HUDEP-2 (cell line): ENCODE data around the gene MAP3K21.
A peak's percentile ranks its signal among the peaks of the same experiment; 100 is the strongest.

Source experiments
- DNase-seq, 76 experiments: peaks; one replicate each; lab custom pipeline; 2025; ENCODE audit not compliant: unreplicated experiment in 76 of 76; lab: John Stamatoyannopoulos, UW

MAP3K21 gene

DNA sequence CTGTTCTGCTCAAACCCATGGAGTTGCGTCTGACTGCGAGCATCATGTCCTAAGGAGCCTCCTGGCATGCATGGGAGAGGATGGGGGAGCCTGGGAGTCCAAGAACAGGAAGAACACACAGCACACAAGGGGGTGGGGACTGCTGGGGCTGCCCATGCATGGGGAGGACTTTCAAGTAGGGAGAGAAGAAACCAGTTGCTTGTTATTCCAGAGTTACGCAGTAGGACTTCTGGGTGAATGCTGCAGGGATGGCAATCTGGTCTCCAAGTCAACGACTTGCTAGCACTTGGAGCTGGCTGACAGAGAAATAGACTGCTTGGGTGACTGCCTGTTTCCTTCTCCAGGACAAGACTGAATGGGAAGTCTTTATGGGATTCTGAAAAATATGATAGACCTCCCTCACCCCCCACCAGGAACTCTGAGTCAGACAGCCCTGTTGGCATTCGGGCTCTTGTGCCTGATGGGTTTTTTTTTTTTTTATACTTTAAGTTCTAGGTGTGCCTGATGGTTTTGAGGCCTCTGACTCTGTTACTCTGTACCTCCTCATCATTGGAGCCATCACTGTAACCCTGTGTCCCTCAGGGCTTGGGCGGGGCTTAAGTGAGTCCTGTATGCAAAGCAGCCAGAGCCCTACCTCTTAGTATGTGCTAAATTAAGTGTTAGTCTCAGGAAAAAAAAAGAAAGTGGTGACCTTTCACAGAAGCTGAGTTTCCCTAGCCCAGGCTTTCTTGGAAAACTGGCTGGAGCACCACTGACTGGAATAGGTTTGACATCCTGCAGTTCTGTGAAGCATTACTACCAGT is 30.3 kb downstream of the MAP3K21 start:
- peak in 1 of 76 experiments; percentile 1 for DNase-seq

DNA sequence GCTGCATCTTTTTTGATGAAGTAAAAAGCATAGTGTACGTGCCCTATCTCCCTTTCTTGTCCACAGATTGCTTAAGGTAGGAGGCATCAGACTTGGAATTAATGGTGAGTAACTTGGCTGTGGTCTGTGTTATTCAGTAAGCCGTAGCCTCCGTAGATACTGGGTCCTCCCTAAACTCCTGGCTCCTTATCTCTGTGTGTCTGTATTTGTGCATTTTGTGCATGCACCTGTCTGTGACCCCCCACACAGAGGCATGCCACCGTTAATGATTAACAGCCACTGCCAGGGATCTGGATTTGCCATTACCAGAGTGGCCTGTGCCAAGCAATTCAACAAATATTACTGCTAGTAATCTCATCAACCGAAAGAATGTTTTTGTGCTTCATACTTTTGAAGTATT is 31.9 kb downstream of the MAP3K21 start:
- DNase-seq: no peak

DNA sequence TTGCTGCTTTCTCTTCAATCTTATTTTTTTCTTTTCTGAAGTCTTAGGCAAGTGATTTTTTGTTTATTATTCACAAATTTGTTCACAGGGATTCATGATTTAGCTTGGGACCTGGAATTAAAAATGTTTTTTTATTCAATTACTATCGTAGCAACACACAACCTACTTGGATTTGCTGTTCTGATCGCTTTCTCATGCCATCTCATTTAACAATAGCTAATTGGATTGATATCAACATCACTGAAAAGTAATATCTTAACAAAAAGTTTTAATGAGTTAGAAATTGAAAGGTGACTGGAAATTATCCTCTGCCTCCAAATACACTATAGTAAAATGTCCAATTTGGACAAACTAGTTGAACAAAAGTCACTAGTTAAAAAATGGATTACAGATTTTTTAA is 32.4 kb downstream of the MAP3K21 start:
- DNase-seq: no peak

DNA sequence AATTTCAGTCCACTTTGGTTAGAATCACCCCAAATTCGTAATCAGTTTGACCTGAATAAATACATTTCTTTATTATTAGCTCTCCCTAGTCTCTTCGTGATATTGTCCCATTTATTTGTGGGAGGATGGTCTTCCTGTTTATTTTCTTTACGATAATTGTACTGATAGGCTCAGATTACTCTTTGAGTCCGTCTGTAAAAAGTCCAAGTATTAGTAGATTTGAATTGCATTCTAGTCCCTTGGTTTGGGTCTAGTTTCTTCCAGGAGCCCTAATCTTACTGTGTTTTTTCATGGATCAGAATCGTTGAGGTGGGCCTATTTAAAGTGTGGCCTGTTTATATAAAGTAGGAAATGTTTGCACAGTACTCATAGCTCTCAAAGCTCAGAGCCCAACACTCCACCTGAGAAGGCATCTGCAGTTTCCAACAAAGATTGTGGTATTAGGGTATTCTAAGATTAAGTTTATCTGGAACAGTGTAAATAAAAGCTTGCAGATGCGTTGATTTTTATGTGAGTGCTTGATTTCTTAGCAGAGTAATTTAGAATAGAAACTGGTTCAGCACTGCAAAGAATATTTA is 33.1 kb downstream of the MAP3K21 start:
- DNase-seq: no peak

DNA sequence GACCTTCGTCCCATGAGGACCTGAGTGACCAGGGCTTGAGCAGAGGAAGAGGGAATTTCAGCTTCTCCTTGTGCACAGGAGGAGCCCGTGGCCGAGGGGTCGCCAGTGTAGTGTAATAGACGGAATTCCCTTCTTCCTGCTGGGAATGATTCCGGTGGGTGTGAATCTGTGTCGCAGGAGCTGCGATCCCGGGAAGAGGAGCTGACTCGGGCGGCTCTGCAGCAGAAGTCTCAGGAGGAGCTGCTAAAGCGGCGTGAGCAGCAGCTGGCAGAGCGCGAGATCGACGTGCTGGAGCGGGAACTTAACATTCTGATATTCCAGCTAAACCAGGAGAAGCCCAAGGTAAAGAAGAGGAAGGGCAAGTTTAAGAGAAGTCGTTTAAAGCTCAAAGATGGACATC is 34.4 kb downstream of the MAP3K21 start:
- DNase-seq: no peak

DNA sequence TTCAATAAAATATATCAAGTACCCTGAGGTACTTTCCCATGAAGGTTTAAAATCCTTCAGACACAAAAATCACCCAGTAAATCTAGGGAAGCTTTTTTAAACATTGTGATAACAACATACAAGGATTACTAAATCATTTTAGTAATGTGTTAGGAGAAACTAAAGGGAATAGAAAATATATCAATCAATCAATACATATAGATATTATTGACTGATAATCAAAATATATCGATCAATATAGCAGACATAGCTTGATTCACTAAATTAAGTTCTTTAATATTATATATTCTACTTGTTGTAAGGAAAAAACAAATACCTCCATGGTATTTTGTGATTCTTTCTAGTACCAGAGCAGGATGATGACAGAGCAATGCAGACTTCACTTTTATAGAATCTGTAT is 35.2 kb downstream of the MAP3K21 start:
- DNase-seq: no peak

DNA sequence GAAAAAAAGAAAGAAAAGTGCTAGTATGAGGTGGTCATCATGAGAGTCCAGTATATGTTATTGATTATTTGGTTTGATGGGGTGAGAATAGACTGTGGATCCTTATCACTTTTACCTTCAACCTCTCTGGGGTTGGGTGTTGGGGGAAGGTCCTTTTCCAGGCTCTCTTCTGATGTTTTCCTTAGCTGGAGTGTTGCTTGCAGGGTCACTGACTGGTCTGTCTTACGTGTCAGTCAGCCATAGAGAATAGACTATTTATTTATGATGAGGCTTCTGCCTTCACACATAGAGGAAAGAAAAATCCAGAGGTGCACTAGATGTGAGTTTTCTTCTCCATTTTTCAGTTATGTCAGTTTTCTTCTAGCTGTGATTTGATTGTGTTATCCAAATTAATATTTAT is 36.5 kb downstream of the MAP3K21 start:
- DNase-seq: no peak

DNA sequence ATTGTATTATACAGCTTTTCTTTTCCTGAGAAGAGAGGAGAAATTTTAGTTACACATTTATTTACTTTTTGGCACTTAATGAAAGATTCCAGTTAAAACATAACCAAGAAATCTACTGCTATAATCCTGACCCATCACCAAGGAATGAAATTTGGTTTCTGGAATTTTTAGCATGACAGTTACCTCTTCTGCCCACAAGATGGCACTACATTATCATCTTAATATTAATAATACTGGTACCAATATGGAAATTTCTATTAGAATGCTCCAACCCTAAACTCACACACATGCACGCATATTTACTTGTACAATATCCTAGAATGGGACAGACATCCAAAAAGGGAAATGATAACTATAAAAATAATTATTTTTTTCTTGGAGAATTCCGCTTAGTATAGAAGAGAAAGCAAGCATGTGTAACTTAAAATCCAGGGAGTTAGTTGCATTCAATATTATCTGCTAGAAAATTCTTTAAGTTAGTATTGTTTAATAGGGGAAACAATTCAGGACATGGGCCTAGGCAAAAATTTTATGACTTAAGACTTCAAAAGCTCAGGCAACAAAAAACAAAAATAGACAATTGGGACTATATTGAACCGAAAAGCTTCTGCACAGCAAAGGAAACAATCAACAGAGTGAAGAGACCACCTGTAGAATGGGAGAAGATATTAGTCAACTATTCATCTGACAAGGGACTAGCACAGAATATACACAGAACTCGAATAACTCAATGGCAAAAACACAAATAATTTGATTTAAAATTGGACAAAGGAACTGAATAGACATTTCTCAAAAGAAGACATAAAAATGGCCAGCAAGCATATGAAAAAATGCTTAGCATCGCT is 37.4 kb downstream of the MAP3K21 start:
- peak in 1 of 76 experiments; percentile 3 for DNase-seq

DNA sequence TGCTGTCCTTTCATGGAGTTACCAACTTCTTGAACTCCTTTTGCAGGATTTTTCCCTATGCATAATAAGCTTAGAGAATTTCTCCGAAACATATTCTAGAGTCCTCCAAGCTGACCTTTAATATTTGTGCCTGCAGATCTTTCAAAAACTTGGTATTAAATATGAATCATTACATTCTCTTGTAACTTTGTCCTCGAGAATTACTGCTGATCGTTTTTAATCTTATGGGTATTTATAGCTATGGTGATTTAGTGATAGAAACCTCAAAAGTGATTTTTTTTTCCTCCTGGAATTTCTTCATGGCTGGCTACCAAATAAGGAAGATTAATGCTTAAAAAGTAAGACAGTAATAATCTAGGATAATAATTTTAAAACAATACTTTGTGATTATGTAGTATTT is 39.1 kb downstream of the MAP3K21 start:
- no peak for DNase-seq

DNA sequence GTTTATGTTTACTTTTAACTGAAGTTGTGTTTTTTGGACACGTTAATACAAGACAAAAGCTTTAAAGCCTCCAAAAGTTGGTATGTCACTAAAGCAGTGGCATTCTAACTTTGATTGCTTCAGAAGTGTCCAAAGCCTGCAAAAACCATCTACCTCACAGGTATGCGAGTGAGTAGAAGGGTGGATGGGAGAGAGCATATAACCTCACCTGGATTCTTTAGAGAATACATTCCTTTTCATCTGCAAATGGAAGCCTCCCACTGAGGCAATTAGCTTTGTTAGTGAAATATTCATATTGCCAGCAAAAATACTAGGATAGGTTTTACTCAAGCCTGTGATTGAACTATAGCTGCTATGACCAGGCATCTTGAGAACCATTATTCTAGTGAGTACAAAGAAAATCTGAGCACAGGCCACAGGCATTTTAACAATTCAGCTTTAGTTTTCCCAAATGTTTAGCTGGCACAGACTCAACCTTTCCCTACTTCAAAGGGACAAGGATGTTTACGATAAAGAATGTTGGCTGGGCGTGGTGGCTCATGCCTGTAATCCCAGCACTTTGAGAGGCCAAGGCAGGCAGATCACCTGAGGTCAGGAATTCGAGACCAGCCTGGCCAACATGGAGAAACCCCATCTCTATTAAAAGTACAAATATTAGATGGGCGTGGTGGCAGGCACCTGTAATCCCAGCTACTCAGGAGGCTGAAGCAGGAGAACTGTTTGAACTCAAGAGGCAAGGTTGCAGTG is 39.7 kb downstream of the MAP3K21 start:
- DNase-seq: no peak

DNA sequence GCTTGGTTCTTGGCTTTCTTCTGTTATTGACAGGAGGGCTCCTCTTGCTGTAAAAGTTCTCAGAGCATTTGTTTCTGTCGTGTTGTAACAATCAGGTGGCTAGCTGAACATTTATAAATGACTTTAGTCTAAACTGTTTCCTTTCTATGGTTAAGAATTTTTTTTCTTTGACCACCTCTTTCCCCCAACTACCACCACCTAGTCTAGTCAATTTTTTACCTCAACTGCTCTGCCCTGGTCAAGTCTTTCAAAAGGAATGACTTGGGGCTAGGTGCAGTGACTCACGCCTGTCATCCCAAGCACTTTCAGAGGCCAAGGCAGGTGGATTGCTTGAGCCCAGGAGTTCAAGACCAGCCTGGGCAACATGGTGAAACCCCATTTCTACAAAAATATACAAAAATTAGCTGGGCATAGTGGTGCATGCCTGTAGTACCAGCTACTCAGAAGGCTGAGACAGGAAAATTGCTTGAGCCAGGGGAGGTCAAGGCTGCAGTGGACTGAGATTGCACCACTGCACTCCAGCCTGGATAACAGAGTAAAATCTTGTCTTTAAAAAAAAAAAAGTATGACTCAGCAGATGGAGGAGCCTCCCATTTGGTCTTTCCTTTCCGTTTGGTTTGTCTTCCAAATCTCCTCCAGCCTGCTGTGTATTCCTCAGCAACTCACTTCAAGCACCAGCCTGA is 40.7 kb downstream of the MAP3K21 start:
- no peak for DNase-seq

DNA sequence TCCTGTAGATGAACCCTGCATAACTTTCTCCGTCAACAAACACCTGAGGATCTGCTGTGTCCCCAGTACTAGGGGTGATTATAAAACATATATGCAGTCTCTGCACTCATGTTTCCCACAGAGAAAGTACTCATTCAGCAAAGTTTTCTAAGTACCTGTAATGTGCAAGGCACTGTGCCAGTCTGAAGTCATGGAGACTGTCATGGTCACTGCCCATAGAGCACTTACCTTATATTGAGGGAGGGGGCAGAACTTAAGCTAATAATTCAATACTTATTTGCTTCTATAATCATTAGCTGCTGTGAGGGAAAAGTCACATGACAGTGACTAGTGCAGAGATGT is 41.2 kb downstream of the MAP3K21 start:
- DNase-seq: no peak

DNA sequence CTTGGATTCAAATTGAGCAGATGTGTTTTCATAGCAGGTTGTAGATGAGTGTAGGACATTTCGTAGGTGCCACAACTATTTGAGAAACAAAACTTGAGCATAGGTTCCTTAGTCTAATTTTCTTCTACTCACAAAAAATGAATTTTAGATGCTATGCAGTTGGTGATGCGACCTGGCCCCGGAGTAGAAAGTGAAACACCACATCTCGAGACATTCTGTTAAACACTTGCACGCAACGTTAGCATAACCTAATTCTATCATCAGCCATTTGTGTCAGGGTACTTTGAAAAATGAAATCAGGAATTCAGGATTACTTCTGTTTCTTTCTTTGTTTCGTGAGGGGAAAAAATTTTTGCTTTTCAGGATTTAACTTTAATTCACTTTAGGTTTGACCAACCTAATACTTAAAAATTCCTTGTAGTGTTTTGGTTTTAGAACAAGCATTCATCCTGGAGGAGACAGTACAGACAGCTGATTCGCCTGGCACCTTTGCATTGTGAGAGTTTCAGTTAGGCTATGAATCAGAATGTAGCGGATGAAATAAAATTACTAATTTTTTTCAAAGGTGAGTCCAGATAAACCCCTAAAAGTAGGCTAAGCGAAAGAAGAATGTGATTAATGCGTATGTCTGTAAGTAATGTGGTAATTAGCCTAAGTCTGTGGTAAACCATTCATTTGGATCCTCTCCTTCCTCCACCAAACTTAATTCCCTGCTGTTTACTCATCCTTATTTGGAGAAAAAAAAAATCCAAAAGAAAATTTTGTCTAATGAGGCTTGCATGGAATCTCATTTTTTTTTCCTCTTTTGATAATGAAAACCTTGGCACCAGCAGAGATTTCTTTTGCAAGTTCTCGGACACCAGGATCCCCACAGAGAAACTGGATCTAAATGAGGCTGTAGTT is 44.9 kb downstream of the MAP3K21 start:
- DNase-seq: no peak

DNA sequence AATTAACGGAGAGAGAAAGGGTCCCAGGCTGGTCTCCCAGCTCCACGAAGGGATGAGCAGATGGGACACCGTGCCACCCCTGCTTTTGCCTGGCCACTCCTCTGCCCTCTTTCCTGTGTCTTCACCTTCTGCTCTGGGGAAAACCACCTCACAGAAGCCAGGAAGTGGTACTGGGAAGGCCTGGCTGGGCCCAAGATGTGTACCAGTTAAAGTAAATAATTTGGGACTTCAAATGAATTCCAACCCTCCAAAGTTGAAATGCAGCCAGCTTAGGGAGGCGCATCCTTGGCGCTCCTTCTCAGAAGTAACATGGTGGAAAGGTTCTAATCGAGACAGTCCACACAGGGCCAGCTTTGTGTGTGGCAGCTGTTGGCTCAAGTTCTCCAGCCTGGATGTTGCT is 45.7 kb downstream of the MAP3K21 start:
- no peak for DNase-seq

DNA sequence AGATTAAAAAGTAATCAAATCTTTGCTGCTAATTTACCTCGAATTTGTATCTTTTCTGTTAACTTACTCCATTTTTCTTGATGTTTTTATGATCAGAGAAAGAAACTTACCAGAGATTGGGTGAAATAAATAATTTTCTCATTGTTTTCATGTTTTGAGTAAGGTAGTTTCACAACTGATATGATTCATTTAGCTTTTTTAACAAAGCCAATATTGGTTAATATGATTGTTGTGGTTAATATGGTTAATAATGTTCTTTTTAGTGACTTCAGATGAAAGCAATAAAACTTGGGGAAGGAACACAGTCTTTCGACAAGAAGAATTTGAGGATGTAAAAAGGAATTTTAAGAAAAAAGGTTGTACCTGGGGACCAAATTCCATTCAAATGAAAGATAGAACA is 48.1 kb downstream of the MAP3K21 start:
- no peak for DNase-seq

DNA sequence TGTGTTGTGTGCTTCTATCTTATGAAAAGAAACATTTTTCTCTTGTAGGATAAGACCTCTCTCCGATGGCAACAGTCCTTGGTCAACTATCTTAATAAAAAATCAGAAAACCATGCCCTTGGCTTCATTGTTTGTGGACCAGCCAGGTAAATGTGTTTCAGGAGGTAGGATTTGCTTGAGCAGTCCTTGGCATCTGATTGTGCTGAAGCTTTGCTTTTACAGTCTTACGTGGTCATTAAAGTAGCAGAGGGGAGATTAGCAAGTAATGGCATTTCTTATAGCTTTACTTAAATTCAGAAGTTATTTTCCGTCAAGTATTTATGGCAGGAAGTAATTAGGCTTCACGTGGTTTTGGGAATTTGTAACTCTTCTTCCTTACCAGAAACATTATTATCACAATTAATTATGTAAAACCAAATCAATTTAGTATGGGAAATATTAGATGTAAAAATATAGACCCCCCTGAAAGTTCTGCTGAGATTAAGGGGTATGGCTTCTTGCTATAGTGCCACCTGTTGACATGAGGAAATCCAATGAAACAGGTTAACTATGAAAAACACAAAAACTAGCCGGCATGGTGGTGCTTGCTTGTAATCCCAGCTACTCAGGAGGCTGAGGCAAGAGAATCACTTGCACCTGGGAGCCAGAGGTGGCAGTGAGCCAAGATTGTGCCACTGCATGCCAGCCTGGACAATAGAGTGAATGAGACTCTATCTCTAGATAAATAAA is 49.0 kb downstream of the MAP3K21 start:
- DNase-seq: no peak

DNA sequence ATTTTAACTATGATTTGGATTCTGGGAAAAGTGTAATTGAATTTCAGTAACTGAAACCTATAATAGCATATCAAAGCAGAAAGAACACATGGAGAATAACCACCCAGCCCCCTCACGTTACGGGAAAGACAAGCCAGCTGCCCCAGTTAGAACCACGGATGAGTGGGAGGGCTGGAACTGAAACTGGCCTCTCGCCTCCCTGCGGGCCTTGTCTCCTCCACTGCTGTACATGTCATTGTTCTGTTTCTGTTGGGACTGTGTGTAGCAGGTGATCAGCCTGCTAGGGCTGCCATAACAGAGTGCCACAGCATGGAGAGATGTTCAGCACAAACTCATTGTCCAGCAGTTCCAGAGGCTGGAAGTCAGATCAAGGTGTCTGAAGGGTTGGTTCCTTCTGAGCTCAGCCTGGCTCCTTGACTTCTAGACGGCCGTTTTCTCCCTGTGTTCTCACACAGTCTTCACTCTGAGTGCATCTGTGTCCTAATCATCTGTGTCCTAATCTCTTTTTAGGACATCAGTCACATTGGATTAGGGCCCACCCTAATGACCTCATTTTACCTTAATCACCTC is 52.4 kb downstream of the MAP3K21 start:
- DNase-seq: no peak

DNA sequence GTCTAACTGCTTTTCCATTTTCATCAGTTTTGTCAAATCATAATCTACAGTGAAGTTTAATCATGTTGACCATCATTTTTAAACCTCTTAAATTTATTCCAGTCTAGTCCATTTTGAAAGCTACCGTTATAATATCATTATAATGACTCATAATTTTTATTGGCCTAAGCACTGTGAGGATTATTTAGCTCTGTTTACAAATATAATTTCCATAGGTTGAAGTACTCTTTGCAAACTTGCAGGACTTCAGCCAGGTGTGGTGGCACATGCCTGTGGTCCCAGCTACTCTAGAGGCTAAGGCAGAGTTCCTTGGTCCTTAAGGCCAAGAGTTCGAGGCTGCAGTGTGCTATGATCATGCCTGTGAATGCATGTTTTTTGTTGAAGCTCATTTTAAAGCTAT is 54.3 kb downstream of the MAP3K21 start:
- DNase-seq: no peak

DNA sequence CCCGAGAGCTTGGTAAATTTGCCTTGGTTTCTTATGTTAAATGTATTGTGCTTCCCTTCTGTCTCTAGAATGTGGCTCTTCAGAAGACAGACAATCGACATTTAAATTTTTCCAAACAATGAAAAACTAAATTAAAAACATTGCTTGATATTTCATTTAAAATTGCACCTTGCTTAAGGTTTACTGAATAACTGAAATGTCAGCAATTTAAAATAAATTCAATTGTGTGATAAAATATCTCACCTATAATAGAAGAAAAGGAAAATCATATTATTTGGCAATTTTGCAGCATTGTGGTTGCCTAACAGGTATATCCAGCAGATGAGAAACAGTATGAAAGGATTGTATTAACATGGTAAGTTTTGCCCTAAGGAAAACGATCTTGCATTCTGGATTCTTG is 56.5 kb downstream of the MAP3K21 start:
- DNase-seq: no peak
